ENCODE results near the gene GLI2.

GLI2 gene

GRCh38 chr2:120735746-120736170 lies at the start of gene GLI2:
TSS of gene GLI2 (plus strand) at chr2:120735868. CDS start at chr2:120797321, 61,453 bp downstream.
- TF ChIP-seq RAD21 (IDR thresholded peaks at IDR 0.05; ENCODE audit: low read depth) (peak; percentile 50; the same call in 1 of the 2 replicates), ZBTB7A (IDR thresholded peaks at IDR 0.05; ENCODE audit: low read depth) (peak; percentile 45), TCF12 (IDR thresholded peaks at IDR 0.05; ENCODE audit: low read depth) (no peak), FOXM1 (IDR thresholded peaks at IDR 0.05; ENCODE audit: borderline replicate concordance, low read depth) (no peak), CREB1 (IDR thresholded peaks at IDR 0.05; ENCODE audit: low read depth) (no peak), EP300 (IDR thresholded peaks at IDR 0.05; ENCODE audit: borderline replicate concordance) (no peak), EGR1 (IDR thresholded peaks at IDR 0.05) (no peak), TEAD4 (IDR thresholded peaks at IDR 0.05) (no peak)
- TF ChIP-seq, protein P1, sequence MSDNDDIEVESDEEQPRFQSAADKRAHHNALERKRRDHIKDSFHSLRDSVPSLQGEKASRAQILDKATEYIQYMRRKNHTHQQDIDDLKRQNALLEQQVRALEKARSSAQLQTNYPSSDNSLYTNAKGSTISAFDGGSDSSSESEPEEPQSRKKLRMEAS (IDR thresholded peaks at IDR 0.05): peak; percentile 45

GRCh38 chr2:120685974-120686297 lies 49.7 kb upstream of the GLI2 start:
- TF ChIP-seq TCF12 (IDR thresholded peaks at IDR 0.05; ENCODE audit: low read depth) (no peak), CREB1 (IDR thresholded peaks at IDR 0.05; ENCODE audit: low read depth) (no peak)

- TF ChIP-seq TEAD4 (IDR thresholded peaks at IDR 0.05) (no peak), RAD21 (IDR thresholded peaks at IDR 0.05; ENCODE audit: low read depth) (0 out of 2 replicates have a peak, but pooled peaks have one; percentile 2), CREB1 (IDR thresholded peaks at IDR 0.05; ENCODE audit: low read depth) (no peak)
Observed at GRCh38 chr2:120686511-120687168, 49.0 kb upstream of the GLI2 start.

- TF ChIP-seq, protein P2, sequence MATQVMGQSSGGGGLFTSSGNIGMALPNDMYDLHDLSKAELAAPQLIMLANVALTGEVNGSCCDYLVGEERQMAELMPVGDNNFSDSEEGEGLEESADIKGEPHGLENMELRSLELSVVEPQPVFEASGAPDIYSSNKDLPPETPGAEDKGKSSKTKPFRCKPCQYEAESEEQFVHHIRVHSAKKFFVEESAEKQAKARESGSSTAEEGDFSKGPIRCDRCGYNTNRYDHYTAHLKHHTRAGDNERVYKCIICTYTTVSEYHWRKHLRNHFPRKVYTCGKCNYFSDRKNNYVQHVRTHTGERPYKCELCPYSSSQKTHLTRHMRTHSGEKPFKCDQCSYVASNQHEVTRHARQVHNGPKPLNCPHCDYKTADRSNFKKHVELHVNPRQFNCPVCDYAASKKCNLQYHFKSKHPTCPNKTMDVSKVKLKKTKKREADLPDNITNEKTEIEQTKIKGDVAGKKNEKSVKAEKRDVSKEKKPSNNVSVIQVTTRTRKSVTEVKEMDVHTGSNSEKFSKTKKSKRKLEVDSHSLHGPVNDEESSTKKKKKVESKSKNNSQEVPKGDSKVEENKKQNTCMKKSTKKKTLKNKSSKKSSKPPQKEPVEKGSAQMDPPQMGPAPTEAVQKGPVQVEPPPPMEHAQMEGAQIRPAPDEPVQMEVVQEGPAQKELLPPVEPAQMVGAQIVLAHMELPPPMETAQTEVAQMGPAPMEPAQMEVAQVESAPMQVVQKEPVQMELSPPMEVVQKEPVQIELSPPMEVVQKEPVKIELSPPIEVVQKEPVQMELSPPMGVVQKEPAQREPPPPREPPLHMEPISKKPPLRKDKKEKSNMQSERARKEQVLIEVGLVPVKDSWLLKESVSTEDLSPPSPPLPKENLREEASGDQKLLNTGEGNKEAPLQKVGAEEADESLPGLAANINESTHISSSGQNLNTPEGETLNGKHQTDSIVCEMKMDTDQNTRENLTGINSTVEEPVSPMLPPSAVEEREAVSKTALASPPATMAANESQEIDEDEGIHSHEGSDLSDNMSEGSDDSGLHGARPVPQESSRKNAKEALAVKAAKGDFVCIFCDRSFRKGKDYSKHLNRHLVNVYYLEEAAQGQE (IDR thresholded peaks at IDR 0.05; ENCODE audit: low read depth): no peak
- TF ChIP-seq CREB1 (IDR thresholded peaks at IDR 0.05; ENCODE audit: low read depth) (no peak), TEAD4 (IDR thresholded peaks at IDR 0.05) (no peak), ZBTB7A (IDR thresholded peaks at IDR 0.05; ENCODE audit: low read depth) (no peak), TCF12 (IDR thresholded peaks at IDR 0.05; ENCODE audit: low read depth) (no peak)
- TF ChIP-seq, protein P1 (IDR thresholded peaks at IDR 0.05): no peak
Observed at GRCh38 chr2:120687210-120687609, 48.5 kb upstream of the GLI2 start.

DNA sequence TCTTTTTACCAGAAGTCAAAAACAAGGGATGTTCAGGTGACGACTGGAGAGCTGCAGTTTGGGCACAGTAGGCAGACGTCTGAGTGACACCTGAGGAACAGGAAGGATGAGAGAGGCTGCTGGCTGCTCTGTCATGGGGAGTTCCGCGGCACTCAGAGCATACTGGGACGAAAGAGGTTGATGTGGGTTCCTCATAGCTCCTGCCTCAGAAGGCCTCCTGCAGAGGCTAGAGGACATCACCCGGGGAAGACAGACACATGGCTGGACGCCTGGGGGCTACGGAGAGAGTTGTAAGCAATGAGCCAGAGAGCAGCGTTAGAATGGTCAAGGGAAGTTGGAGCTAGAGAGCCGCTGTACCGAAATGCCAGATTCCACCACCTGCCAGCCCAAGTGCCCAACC lies 45.1 kb upstream of the GLI2 start:
- TF ChIP-seq EP300 (IDR thresholded peaks at IDR 0.05; ENCODE audit: borderline replicate concordance) (no peak), EGR1 (IDR thresholded peaks at IDR 0.05) (no peak), TCF12 (IDR thresholded peaks at IDR 0.05; ENCODE audit: low read depth) (no peak), FOXM1 (IDR thresholded peaks at IDR 0.05; ENCODE audit: borderline replicate concordance, low read depth) (no peak), CREB1 (IDR thresholded peaks at IDR 0.05; ENCODE audit: low read depth) (no peak), NFIC (IDR thresholded peaks at IDR 0.05) (no peak), TAF1 (IDR thresholded peaks at IDR 0.05; ENCODE audit: low read depth) (no peak), YY1 (IDR thresholded peaks at IDR 0.05; ENCODE audit: low read depth) (no peak), TEAD4 (IDR thresholded peaks at IDR 0.05) (no peak), CEBPB (IDR thresholded peaks at IDR 0.05) (no peak)
- TF ChIP-seq, protein P1 (IDR thresholded peaks at IDR 0.05): no peak
- TF ChIP-seq, protein P2 (IDR thresholded peaks at IDR 0.05; ENCODE audit: low read depth): no peak

DNA sequence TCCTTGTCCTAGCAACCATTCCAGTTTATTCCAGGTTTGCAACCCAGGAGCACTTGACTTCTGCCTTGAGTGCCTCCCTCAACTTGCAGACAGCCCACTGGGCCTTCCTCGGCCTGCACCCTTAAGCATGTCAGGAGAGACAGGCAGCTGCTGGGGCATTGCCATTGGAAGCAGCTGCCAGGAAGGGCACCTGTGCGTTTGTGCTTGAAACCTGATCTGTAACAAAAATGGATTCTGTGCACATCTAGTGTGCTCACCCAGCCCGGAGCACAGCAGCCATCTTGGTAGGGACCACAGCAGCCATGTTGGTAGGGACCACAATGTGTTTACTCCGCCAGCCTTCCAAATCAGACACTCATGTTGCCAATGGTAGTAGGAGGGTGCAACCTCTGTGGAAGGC lies 44.3 kb upstream of the GLI2 start:
- TF ChIP-seq YY1 (IDR thresholded peaks at IDR 0.05; ENCODE audit: low read depth) (0 out of 2 replicates have a peak, but pooled peaks have one; percentile 52), NFIC (IDR thresholded peaks at IDR 0.05) (no peak)

DNA sequence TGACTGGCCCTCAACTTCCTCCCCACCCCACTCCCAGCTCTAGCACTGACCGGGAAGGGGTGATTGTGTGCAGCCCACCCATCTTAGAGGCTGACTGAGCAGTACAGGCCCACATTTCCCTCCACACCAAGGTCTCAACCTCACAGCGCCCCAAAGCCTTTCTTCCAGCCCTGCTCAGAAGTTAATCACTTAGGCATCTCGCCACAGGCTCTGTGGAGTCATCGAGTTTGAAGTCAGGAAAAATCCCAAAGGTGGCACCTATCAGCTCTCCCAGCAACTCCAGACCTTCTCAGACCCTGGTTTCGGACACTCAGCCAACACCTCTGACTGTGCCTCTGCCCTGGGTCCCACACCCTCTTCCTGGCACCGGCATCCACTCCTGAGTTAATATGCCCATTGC lies 43.0 kb upstream of the GLI2 start:
- TF ChIP-seq EGR1 (IDR thresholded peaks at IDR 0.05): no peak
- TF ChIP-seq, protein P3, sequence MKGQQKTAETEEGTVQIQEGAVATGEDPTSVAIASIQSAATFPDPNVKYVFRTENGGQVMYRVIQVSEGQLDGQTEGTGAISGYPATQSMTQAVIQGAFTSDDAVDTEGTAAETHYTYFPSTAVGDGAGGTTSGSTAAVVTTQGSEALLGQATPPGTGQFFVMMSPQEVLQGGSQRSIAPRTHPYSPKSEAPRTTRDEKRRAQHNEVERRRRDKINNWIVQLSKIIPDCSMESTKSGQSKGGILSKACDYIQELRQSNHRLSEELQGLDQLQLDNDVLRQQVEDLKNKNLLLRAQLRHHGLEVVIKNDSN (IDR thresholded peaks at IDR 0.05): no peak
- TF ChIP-seq CREB1 (IDR thresholded peaks at IDR 0.05; ENCODE audit: low read depth): no peak
- TF ChIP-seq TCF12 (IDR thresholded peaks at IDR 0.05; ENCODE audit: low read depth): no peak
- TF ChIP-seq FOXM1 (IDR thresholded peaks at IDR 0.05; ENCODE audit: borderline replicate concordance, low read depth): no peak
- no peak for TF ChIP-seq TEAD4 (IDR thresholded peaks at IDR 0.05)
- TF ChIP-seq CEBPB (IDR thresholded peaks at IDR 0.05): no peak
- TF ChIP-seq ZBTB7A (IDR thresholded peaks at IDR 0.05; ENCODE audit: low read depth): no peak
- TF ChIP-seq, protein P2 (IDR thresholded peaks at IDR 0.05; ENCODE audit: low read depth): no peak
